ENCODE measurements around the gene C1RL. TPM values are rescaled to one million over a fixed set of nuclear protein-coding genes. Genes with fewer than 3 reads are reported as not detected.

The C1RL gene
- total and polyA plus RNA-seq, 2 donors (not counting 1 experiment from before 2014, with no cell fraction given): 13.5 to 24.9 TPM

DNA sequence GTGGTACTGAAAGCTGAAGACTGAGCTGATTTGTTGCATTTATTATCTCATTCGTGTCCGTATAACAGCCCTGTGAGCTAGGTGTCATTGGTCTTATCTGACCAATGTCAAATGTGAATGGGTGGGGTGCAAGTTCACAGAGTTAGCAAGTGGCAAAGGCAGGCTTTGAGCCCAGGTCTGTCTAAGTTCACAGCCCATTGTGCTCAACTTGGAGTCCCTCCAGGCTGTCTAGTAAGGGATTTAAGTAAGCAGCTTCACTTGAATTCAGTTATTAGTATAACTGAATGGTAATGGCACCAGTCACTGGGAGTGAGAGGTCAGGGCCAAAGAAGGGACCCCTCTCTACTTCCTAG lies 40.0 kb downstream of the C1RL start:
- 69% methylated on average over 2 of the region's 2 CpGs for WGBS (ENCODE audit: insufficient coverage)
- no peak overlapping the region for H3K27ac Mint-ChIP-seq
- ChIA-PET POLR2A (no interaction called here), CTCF (no interaction called here)
- H3K36me3 ChIP-seq (replicated peaks in 1 of 2; ENCODE audit: control extremely low read depth in 1 of 2, control insufficient read depth in 1 of 2, extremely low read depth in 1 of 2, insufficient read depth in 2 of 2, low read length in 1 of 2): no peaks in the 10 kb centered on the region
- H3K4me3 Mint-ChIP-seq: no peak overlapping the region
- H2AFZ ChIP-seq (ENCODE audit: insufficient read depth, low read depth, low read length, poor library complexity, severe bottlenecking): no peak overlapping the region
- H3K27me3 Mint-ChIP-seq: peaks cover 34% of the 10 kb centered on the region
- H3K4me2 ChIP-seq (replicated peaks; ENCODE audit: low read depth, low read length, poor library complexity, severe bottlenecking): no peak overlapping the region
- no peaks in the 10 kb centered on the region for H3K4me1 ChIP-seq (ENCODE audit: control insufficient read depth in 2 of 2, insufficient read depth in 2 of 2, low read length in 2 of 2)
- no peak overlapping the region for H3K9ac ChIP-seq (ENCODE audit: low read length)
- no peaks in the 10 kb centered on the region for H3K9me3 Mint-ChIP-seq (ENCODE audit: insufficient read depth)
- no peak overlapping the region for H3K4me3 ChIP-seq (ENCODE audit: control extremely low read depth in 1 of 5, extremely low read depth in 1 of 5, insufficient read depth in 1 of 5, low read depth in 2 of 5, low read length in 4 of 5)
- no peaks in the 10 kb centered on the region for H3K4me1 Mint-ChIP-seq
- intact Hi-C loops (cut with micrococcal nuclease): no loop called here
- no peaks in the 10 kb centered on the region for H3K79me2 ChIP-seq (ENCODE audit: control insufficient read depth, insufficient read depth, low read length)
- ATAC-seq (ENCODE audit: low read depth): no peak
- TF ChIP-seq EZH2 (IDR thresholded peaks at IDR 0.05; ENCODE audit: borderline replicate concordance, insufficient read depth, low read depth, low read length, poor library complexity, severe bottlenecking) (no peak), CTCF (IDR thresholded peaks at IDR 0.05) (no peak)
- no peaks in the 10 kb centered on the region for H4K20me1 ChIP-seq (ENCODE audit: control insufficient read depth, insufficient read depth, low read length, poor library complexity, severe bottlenecking)
- no peaks in the 10 kb centered on the region for H3K9me3 ChIP-seq (ENCODE audit: control extremely low read depth in 1 of 3, control insufficient read depth in 2 of 3, insufficient read depth in 1 of 3, low read length in 2 of 3)
- DNase-seq: no peak
- no peaks in the 10 kb centered on the region for H3K27me3 ChIP-seq (replicated peaks in 1 of 4; ENCODE audit: control extremely low read depth in 1 of 4, control insufficient read depth in 3 of 4, insufficient read depth in 4 of 4, low read length in 3 of 4)
- H3K27ac ChIP-seq (ENCODE audit: low read length in 2 of 2): no peak overlapping the region

GRCh38 chr12:7068240-7068993 lies 40.6 kb downstream of the C1RL start:
- H3K9me3 Mint-ChIP-seq (ENCODE audit: insufficient read depth): no peaks in the 10 kb centered on the region
- TF ChIP-seq CTCF (IDR thresholded peaks at IDR 0.05): no peak
- no peak for TF ChIP-seq EZH2 (IDR thresholded peaks at IDR 0.05; ENCODE audit: borderline replicate concordance, insufficient read depth, low read depth, low read length, poor library complexity, severe bottlenecking)
- intact Hi-C loops (cut with micrococcal nuclease): no loop called here
- ChIA-PET CTCF (no interaction called here), POLR2A (no interaction called here)
- no peaks in the 10 kb centered on the region for H3K4me1 Mint-ChIP-seq
- peaks cover 30% of the 10 kb centered on the region for H3K27me3 Mint-ChIP-seq
- no peak overlapping the region for H2AFZ ChIP-seq (ENCODE audit: insufficient read depth, low read depth, low read length, poor library complexity, severe bottlenecking)
- no peak overlapping the region for H3K4me2 ChIP-seq (replicated peaks; ENCODE audit: low read depth, low read length, poor library complexity, severe bottlenecking)
- H3K27ac ChIP-seq (ENCODE audit: low read length in 2 of 2): no peak overlapping the region
- ATAC-seq (ENCODE audit: low read depth) (no peak), DNase-seq (no peak)
- H3K79me2 ChIP-seq (ENCODE audit: control insufficient read depth, insufficient read depth, low read length): no peaks in the 10 kb centered on the region
- no peak overlapping the region for H3K27ac Mint-ChIP-seq
- H4K20me1 ChIP-seq (ENCODE audit: control insufficient read depth, insufficient read depth, low read length, poor library complexity, severe bottlenecking): no peaks in the 10 kb centered on the region
- WGBS (ENCODE audit: insufficient coverage): 73% methylated on average over 8 of the region's 11 CpGs
- no peaks in the 10 kb centered on the region for H3K4me1 ChIP-seq (ENCODE audit: control insufficient read depth in 2 of 2, insufficient read depth in 2 of 2, low read length in 2 of 2)
- H3K27me3 ChIP-seq (replicated peaks in 1 of 4; ENCODE audit: control extremely low read depth in 1 of 4, control insufficient read depth in 3 of 4, insufficient read depth in 4 of 4, low read length in 3 of 4): no peaks in the 10 kb centered on the region
- H3K9me3 ChIP-seq (ENCODE audit: control extremely low read depth in 1 of 3, control insufficient read depth in 2 of 3, insufficient read depth in 1 of 3, low read length in 2 of 3): no peaks in the 10 kb centered on the region
- H3K4me3 Mint-ChIP-seq: no peak overlapping the region
- no peak overlapping the region for H3K4me3 ChIP-seq (ENCODE audit: control extremely low read depth in 1 of 5, extremely low read depth in 1 of 5, insufficient read depth in 1 of 5, low read depth in 2 of 5, low read length in 4 of 5)
- no peak overlapping the region for H3K9ac ChIP-seq (ENCODE audit: low read length)
- no peaks in the 10 kb centered on the region for H3K36me3 ChIP-seq (replicated peaks in 1 of 2; ENCODE audit: control extremely low read depth in 1 of 2, control insufficient read depth in 1 of 2, extremely low read depth in 1 of 2, insufficient read depth in 2 of 2, low read length in 1 of 2)

Measured in B cell (primary cell).